NCI-H146 treated with DMSO at 0.1 percent for 48 hours (cell line): Measurements from ENCODE around the gene HTR3A.
"Not testable (repeated sequence)": the region's sequence is repeated elsewhere in the genome, so short reads cannot be mapped to it uniquely, and the experiment has no call there.

Experiments used
- DNase-seq: peaks from one replicate; lab custom pipeline; 2025; ENCODE audit not compliant: unreplicated experiment; lab: John Stamatoyannopoulos, UW

The HTR3A gene

DNA sequence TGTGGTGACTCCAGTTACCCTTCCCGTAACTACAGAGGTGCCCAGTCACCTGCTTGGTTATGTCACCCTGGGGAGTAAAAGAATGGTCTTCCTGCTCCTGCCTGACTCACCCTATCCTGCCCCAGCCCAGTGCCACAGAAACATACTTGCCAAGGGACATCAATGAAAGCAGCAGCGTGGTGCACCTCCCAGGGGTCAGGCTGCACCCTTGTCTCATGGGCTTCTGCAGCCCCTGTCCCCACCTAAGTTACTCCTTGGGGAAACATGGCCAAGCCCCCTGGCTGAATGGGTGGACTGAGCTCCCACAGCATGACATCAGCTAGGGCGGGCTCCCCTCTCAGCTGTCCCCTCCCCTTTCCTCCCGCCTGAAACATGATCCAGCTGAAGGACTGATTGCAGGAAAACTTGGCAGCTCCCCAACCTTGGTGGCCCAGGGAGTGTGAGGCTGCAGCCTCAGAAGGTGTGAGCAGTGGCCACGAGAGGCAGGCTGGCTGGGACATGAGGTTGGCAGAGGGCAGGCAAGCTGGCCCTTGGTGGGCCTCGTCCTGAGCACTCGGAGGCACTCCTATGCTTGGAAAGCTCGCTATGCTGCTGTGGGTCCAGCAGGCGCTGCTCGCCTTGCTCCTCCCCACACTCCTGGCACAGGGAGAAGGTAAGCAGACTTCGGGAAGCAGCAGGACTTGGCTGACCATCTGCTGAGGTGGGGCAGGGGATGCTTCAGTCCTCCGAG, at the start of gene HTR3A:
TSS of gene HTR3A (plus strand) at position 368 of the 730 bp plus-strand sequence. CDS start at position 586, 218 bp downstream.
- DNase-seq, result peak; percentile 21

GRCh38 chr11:113926273-113927197, 48.4 kb upstream of the HTR3A start:
- DNase-seq, result no peak

DNA sequence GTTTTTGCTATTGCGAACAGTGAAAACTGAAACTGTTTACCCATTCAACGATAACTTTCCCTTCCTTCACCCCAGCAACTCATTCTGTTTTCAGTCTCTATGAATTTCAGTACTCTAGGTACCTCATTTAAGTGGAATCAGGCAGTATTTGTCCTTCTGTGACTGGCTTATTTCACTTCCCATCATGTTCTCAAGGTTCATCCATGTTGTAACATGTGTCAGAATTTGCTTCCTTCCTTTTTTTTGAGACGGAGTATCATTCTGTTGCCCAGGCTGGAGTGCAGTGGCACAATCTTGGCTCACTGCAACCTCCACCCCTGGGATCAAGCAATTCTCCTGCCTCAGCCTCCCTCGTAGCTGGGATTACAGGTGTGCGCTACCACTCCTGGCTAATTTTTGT, 46.6 kb upstream of the HTR3A start:
- no peak for DNase-seq

DNA sequence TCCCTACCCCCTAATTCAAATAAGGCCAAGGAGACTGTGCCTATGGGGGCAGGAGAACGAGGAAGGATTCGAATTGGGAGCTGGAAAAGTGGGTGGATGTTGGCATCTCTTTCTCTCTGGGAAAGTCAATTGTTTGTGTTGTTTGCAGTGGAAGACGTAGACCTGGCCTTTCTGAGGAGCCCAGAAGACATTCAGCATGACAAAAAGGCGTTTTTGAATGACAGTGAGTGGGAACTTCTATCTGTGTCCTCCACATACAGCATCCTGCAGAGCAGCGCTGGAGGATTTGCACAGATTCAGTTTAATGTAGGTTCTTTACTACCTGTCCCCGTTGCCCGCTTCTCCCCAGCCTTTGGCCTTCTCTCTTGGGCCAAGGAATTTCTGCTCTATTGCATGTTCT, 42.1 kb upstream of the HTR3A start:
- no peak for DNase-seq

GRCh38 chr11:113934193-113934592, 40.7 kb upstream of the HTR3A start:
- DNase-seq, result not testable (repeated sequence)

- DNase-seq, result no peak
These were observed 40.1 kb upstream of the HTR3A start for GRCh38 chr11:113934761-113935160.

- DNase-seq, result no peak
These were observed 39.0 kb upstream of the HTR3A start for GRCh38 chr11:113935858-113936257.

DNA sequence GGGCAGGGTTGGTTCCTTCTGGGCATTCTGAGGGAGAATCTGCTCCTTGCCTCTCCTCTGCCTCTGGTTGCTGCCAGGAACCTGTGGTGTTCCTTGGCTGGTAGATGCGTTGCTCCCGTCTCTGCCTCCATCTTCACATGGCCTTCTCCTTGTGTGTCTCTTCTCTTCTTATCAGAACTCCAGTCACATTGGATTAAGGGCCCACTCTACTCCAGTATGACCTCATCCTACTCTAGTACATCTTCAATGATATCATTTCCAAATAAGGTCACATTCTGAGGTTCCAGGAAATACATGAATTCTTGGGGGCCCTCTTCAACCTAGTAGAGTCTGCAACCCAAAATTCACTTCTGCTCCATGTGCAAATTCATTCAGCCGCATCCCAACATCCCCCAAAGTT, 37.0 kb upstream of the HTR3A start:
- no peak for DNase-seq

DNA sequence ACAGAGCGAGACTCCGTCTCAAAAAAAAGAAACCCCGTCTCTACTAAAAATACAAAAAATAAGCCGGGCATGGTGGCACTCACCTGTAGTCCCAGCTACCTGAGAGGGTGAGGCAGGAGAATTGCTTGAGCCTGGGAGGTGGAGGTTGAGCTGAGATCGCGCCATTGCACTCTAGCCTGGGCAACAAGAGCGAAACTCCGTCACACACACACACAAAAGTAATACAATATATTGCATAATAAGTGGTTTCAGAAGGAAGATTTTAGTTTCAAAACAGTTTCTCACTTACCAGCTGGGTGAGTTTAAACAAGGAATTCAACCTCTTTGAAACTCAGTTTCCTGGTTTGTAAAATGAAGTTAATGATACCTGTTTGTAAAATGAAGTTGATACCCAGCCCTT, 32.7 kb upstream of the HTR3A start:
- no peak for DNase-seq

DNA sequence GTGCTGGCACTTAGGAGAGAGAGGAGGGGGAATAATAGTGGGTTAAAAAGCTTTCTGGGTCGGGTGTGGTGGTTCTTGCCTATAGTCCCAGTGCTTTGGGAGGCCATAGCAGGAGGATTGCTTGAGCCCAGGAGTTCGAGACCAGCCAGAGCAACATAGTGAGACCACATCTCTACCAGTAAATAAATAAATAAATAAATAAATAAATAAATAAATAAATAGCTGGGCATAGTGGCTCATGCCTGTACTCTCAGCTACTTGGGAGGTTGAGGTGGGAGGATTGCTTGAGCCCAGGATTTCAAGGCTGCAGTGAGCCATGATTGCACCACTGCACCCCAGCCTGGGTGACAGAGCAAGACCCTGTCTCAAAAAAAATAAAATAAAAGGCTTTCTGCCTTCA, 28.7 kb upstream of the HTR3A start:
- DNase-seq, result not testable (repeated sequence)

DNA sequence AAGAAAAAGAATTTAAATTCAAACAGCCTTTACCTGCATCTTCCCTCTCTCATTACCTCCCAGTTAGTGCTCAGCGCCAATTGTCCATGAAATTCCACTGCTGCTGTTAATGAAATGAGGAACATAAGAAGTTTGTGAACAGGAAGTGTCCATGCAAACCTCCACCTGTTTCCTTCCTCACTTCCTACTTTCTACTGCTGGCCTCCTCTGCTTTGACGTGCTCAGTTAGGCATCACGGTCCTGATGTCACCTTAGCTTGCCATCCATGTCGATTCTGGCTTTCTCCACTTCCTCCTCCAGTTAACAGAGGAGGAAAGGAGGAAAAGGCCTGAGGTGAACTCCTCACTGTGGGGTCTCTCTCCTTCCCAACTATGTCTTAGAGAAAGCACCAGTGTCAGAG, 26.9 kb upstream of the HTR3A start:
- DNase-seq, result no peak

DNA sequence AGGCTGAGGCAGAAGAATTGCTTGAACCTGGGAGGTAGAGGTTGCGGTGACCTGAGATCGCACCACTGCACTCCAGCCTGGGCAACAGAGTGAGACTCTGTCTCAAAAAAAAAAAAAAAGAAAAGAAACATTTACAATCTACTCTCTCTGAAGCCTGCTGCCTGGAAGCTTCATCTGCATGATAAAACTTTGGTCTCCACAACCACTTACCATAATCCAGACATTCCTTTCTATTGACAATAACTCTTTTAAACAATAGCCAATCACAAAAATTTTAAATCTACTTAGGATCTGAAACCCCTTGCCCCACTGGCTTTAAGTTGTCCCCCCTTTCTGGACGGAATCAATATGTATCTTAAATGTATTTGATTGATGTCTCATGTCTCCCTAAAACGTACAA, 25.0 kb upstream of the HTR3A start:
- DNase-seq, result no peak

DNA sequence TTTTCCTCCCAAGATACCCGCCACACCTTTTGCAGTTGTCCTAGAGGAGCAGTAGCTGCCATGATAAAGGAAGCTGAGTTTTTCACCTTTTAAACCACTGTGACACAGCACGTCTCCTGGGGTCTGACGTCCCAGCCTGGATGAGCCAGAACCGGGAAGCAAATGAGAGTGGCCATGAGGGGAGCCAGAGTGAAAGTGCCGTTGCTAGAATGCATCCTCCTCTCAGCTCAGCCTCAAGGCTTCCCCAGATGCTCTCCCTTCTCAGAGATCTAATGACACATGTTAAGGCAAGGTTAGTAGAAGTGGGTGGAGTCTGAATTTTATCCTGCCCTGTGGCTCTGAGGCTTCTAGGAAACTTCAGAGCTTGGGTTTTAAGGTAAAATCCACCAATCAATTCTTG, 23.4 kb upstream of the HTR3A start:
- no peak for DNase-seq

DNA sequence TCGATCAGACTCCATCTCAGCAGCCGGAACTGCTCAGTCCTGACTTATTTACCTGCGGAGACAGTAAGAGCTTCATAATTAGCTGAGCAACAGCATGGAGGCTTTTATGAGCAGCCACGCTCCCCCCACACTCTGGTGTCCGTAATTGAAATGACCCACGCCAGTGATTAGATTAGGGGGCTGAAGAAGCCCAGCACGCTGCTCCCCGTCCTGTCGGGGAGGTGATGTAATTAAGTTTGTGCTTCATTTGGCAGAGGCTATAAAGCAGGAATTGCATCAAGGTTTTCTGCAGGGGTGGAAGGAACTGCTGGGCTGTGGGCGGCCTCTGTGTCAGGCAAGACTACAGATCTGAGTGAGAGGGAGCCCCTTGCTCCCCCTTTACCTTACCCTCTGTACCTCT, 22.8 kb upstream of the HTR3A start:
- DNase-seq, result no peak

- no peak for DNase-seq
These were observed 22.3 kb upstream of the HTR3A start for GRCh38 chr11:113952588-113952987.

DNA sequence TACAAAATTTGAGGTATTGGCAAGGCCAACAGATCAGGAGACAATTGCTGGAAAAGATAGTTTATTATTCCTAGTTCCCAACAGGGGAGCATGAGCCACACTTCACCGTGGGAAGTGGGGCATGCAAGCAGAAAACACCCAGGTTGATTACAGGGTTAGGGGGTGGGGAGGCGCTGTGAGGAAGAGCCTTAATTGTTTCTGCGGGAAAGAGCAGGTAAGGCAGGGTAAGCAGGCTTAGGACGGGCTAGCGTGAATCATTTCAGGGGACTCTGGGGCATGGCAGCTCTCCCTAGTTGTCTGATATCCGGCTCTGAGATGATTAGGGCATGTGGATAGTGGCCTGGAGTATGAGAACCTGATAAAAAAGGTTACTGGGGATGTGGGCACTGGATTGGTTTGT, 20.7 kb upstream of the HTR3A start:
- DNase-seq, result no peak

GRCh38 chr11:113956986-113957385, 17.9 kb upstream of the HTR3A start:
- DNase-seq, result no peak

- no peak for DNase-seq
These were observed 14.1 kb upstream of the HTR3A start for GRCh38 chr11:113960702-113961330.

- no peak for DNase-seq
These were observed 7.5 kb upstream of the HTR3A start for GRCh38 chr11:113967361-113967760.

DNA sequence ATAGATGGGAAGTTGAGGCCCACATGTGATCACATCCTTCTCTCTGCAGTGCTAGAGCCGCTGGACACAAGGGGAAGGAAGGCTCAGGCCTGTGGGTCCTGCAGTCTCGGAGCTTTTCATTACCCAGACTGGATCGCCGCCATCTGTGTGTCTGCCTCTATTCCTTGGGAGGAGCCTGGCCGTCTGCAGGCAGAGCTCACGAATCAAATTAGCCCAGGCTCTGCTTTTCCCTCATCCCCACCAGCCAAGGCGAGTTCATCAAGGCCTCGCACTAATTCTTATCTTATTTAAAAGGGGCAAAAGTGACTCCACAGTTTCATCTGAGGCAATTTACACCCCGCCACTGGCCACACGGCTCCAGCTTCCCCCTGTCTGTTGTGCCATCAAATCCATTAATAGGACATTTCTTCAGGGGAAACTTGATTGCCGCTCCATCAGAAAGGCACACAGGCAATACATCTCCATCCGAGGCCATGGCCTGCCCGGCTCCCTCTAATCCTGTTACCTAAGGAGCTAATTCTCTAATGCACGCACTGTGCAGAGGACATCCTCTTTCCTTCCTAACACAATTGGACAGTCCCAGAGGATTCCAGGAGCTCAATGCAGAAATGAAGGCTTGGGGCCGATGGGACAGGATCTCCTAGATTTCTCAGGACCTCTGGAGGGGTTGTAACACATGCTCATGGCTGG, 3.3 kb upstream of the HTR3A start:
- DNase-seq, result no peak

- DNase-seq, result no peak
These were observed 2.2 kb downstream of the HTR3A start for GRCh38 chr11:113977071-113977490.
